ENCODE results near the gene PMVK. TPM values are rescaled to one million over a fixed set of nuclear protein-coding genes. Genes with fewer than 3 reads are reported as not detected.

The PMVK gene
- total and polyA plus RNA-seq, 2 of the 8 experiments (the other 6 are each of a cell fraction or from before 2014, with no cell fraction given) = 23.8 to 26.5 TPM

- TF ChIP-seq POU5F1 (IDR thresholded peaks at IDR 0.05; ENCODE audit: low read depth, low read length) = no peak
- no peak for TF ChIP-seq KDM5A (IDR thresholded peaks at IDR 0.05; ENCODE audit: low read length)
- no peak for TF ChIP-seq EGR1 (IDR thresholded peaks at IDR 0.05; ENCODE audit: borderline replicate concordance, low read depth, low read length)
- TF ChIP-seq ATF2 (IDR thresholded peaks at IDR 0.05; ENCODE audit: low read length) = no peak
- TF ChIP-seq YY1 (IDR thresholded peaks at IDR 0.05; ENCODE audit: low read depth, low read length) = no peak
- TF ChIP-seq RBBP5 (IDR thresholded peaks at IDR 0.05; ENCODE audit: borderline replicate concordance, low read depth, low read length) = no peak
- TF ChIP-seq SRF (IDR thresholded peaks at IDR 0.05; ENCODE audit: low read depth, low read length) = no peak
- TF ChIP-seq TCF12 (IDR thresholded peaks at IDR 0.05; ENCODE audit: low read depth, low read length) = no peak
Observed at GRCh38 chr1:154913273-154913672, 23.2 kb downstream of the PMVK start (continued).

Measured in H1 (cell line).